ACC112 (cell line): ENCODE measurements around the gene CASP8.

Experiments
- H2AFZ ChIP-seq: fragments of 200-600 bp; sonication (generic); one replicate; pipeline ENCODE4 v1.6.0; 2017; ENCODE audit warnings: antibody characterized with exemption, low read length; ENCODE audit not compliant: unreplicated experiment
- H3K27ac ChIP-seq: fragments of 200-600 bp; sonication (generic); 2 replicates; pipeline ENCODE4 v1.5.1; 2014; ENCODE audit warnings: low read depth, mild to moderate bottlenecking, antibody characterized with exemption, low read length, moderate library complexity
- H3K27me3 ChIP-seq: fragments of 200-600 bp; sonication (generic); 2 replicates; pipeline ENCODE4 v1.6.1; 2014; ENCODE audit warnings: mild to moderate bottlenecking, antibody characterized with exemption, low read length, moderate library complexity, mixed read lengths; ENCODE audit not compliant: insufficient read depth
- H3K36me3 ChIP-seq: fragments of 200-600 bp; sonication (generic); 2 replicates; pipeline ENCODE4 v1.6.1; 2016; ENCODE audit warnings: mild to moderate bottlenecking, antibody characterized with exemption, low read length, moderate library complexity, mixed read lengths; ENCODE audit not compliant: insufficient read depth
- H3K4me1 ChIP-seq: fragments of 200-600 bp; sonication (generic); one replicate; pipeline ENCODE4 v1.6.1; 2016; ENCODE audit warnings: low read length, mixed read lengths; ENCODE audit not compliant: insufficient read depth, unreplicated experiment, control insufficient read depth
- H3K4me3 ChIP-seq: fragments of 200-600 bp; sonication (generic); 2 replicates; pipeline ENCODE4 v1.5.1; 2014; ENCODE audit warnings: mild to moderate bottlenecking, low read depth, low read length
- H3K79me2 ChIP-seq: fragments of 200-600 bp; sonication (generic); one replicate; pipeline ENCODE4 v1.6.0; 2016; ENCODE audit warnings: low read length; ENCODE audit not compliant: control insufficient read depth, unreplicated experiment, insufficient read depth

The CASP8 gene

DNA sequence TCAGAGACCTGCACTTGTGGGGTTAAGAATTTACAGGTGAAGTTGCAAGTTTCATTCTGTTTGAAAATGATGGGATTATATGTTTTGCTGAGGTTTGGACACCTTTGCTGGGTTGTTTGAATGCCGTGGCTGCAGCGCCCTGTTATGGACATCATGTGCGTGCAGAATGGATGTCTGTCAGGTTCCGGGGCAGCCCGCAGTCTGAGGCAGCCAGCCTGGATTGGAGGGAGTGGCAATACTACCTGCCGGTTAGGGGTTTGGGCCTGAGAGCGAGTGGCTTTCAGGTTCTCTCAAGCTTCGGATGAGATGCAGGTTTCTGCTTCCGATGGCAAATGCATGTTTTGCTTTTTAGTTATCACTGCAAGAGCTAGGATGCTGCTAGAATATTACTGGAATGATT, 1.1 kb downstream of the CASP8 start:
- peaks cover 52% of the 10 kb centered on the region for H3K4me1 ChIP-seq
- H3K36me3 ChIP-seq, result no peaks in the 10 kb centered on the region
- no peak overlapping the region for H3K27ac ChIP-seq
- no peak overlapping the region for H2AFZ ChIP-seq
- peaks cover 63% of the 10 kb centered on the region for H3K79me2 ChIP-seq
- H3K4me3 ChIP-seq, result peak overlapping the region; percentile 63
- no peaks in the 10 kb centered on the region for H3K27me3 ChIP-seq

- H3K27me3 ChIP-seq, result no peaks in the 10 kb centered on the region
- peaks cover 52% of the 10 kb centered on the region for H3K4me1 ChIP-seq
- H3K4me3 ChIP-seq, result peak overlapping the region; percentile 63
- H2AFZ ChIP-seq, result no peak overlapping the region
- no peak overlapping the region for H3K27ac ChIP-seq
- H3K79me2 ChIP-seq, result peaks cover 63% of the 10 kb centered on the region
- H3K36me3 ChIP-seq, result no peaks in the 10 kb centered on the region
Measured at GRCh38 chr2:201261906-201262305, 1.6 kb downstream of the CASP8 start.

- peaks cover 63% of the 10 kb centered on the region for H3K79me2 ChIP-seq
- H2AFZ ChIP-seq, result no peak overlapping the region
- H3K36me3 ChIP-seq, result no peaks in the 10 kb centered on the region
- no peak overlapping the region for H3K27ac ChIP-seq
- peaks cover 48% of the 10 kb centered on the region for H3K4me1 ChIP-seq
- H3K4me3 ChIP-seq, result peak overlapping the region; percentile 31
- H3K27me3 ChIP-seq, result no peaks in the 10 kb centered on the region
Measured at GRCh38 chr2:201262718-201263117, 2.4 kb downstream of the CASP8 start.

DNA sequence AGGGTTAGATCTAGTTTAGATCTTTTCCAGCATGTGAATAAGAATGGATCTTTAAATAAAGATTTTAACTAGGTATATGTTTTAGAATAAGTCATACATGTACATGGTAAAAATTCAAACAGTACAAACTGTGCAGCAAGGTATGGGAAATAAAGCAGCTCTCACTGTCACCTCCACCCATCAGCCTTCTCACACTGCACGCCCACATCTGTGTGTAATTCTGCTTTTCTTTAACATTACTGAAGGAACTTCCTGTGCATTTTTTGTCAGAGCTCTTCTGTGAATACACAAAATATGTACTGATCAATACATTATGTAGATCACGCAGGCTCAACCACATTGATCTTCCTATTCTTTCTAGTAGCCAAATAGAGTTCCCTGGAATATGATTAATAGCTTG, 3.4 kb downstream of the CASP8 start:
- peak overlapping the region; percentile 54; the same call in 1 of the 2 replicates for H3K4me3 ChIP-seq
- no peak overlapping the region for H2AFZ ChIP-seq
- no peak overlapping the region for H3K27ac ChIP-seq
- no peaks in the 10 kb centered on the region for H3K27me3 ChIP-seq
- H3K79me2 ChIP-seq, result peaks cover 61% of the 10 kb centered on the region
- no peaks in the 10 kb centered on the region for H3K36me3 ChIP-seq
- H3K4me1 ChIP-seq, result peaks cover 48% of the 10 kb centered on the region

DNA sequence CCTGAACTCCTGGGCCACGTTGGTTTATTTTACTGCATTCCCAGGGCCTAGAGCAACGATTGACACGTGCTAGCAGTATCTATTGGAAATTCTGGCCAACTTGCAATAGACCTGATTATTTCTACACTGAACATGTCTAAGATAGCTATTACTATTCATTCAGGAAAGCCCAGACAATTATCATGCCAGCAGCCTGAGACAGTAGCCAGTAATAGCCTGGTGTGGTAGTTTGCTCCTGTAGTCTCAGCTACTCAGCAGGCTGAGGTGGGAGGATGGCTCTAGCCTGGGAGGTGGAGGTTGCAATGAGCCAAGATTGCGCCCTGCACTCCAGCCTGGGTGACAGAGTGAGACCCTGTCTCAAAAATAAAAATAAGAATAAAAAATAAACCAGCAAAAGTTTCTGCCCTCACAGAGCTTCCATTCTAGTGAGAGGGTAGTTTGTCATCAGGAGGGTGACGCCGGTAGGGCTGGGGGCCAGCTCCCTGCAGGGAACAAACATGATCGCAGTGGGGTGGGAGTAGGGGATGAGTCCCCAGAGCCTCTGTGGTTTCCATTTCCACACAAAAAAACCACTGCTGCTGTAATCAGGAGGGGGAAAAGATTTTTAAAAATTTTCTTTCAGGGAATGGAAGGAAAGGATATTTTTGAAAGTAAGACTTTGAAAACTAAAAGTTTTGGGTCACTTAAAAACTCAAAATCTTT, 4.3 kb downstream of the CASP8 start:
- peaks cover 43% of the 10 kb centered on the region for H3K4me1 ChIP-seq
- no peaks in the 10 kb centered on the region for H3K36me3 ChIP-seq
- peak overlapping the region; percentile 54; the same call in 1 of the 2 replicates for H3K4me3 ChIP-seq
- H2AFZ ChIP-seq, result no peak overlapping the region
- no peaks in the 10 kb centered on the region for H3K27me3 ChIP-seq
- peaks cover 55% of the 10 kb centered on the region for H3K79me2 ChIP-seq
- H3K27ac ChIP-seq, result no peak overlapping the region

- Histone ChIP-seq H2AFZ (no peak overlapping the region), H3K27ac (no peak overlapping the region), H3K4me1 (peaks cover 26% of the 10 kb centered on the region), H3K79me2 (peaks cover 38% of the 10 kb centered on the region), H3K4me3 (no peak overlapping the region), H3K36me3 (no peaks in the 10 kb centered on the region), H3K27me3 (no peaks in the 10 kb centered on the region)
Measured at GRCh38 chr2:201266629-201267028, 6.3 kb downstream of the CASP8 start.

DNA sequence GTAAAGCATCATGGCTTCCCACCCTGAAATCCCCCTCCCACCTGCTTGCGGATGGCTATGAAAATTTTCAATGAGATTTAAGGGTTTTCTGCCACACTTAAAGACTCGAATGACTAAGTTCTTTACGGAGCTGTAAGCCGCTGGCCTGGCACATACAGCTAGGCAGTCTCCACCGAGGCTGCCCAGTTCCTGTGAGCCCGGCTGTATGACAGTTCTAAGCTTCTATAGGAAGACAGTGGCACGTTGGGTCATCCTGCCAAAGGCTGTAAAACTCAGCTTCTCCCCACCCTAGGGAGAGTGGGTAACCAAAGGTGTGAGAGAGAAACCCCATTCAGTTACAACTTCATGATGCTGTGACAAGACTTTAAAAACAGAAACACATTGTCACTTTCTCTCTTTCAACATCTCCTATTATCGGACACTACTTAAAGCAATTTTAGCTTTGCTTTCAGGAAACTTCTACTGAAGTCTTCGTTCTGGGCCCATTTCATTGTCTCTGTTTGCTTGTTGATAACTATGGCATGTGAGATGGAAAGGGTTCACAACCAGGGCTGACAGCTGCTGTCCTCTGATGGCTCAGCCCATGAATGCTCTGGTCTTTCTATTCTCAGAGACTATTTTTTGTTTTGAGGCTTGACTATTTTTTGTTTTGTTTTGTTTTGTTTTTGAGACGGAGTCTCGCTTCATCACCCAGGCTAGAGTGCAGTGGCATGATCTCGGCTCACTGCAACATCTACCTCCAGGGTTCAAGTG, 7.1 kb downstream of the CASP8 start:
- no peak overlapping the region for H3K4me3 ChIP-seq

DNA sequence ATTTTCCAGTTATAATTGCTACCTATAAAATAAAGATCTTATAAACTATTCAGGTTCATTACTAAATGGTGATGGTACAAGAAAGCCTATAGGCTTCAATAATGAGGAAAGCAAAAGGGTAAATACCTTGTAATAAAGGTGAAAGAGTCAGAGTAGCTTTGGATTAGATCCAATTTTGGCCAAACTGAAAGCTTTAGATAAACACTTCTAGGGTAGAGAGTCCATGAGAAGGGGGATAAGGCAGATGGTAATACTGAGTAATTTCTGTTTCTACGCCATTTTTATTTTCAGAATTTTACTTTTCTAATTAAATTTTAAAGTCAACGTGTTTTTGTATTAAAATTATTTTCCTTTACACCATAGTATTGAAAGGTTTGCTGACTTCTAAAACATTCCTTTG, 9.4 kb downstream of the CASP8 start:
- Histone ChIP-seq H3K27me3 (no peaks in the 10 kb centered on the region), H3K4me3 (no peak overlapping the region), H3K4me1 (no peaks in the 10 kb centered on the region), H2AFZ (no peak overlapping the region), H3K79me2 (peaks cover 12% of the 10 kb centered on the region), H3K36me3 (peaks cover 3% of the 10 kb centered on the region; the same call in 1 of the 2 replicates), H3K27ac (no peak overlapping the region)

More for the DNA sequence above, 7.1 kb downstream of the CASP8 start:
- H3K4me1 ChIP-seq, result peaks cover 21% of the 10 kb centered on the region
- H3K27ac ChIP-seq, result no peak overlapping the region
- H3K27me3 ChIP-seq, result no peaks in the 10 kb centered on the region
- H3K79me2 ChIP-seq, result peaks cover 33% of the 10 kb centered on the region
- no peaks in the 10 kb centered on the region for H3K36me3 ChIP-seq
- H2AFZ ChIP-seq, result no peak overlapping the region

DNA sequence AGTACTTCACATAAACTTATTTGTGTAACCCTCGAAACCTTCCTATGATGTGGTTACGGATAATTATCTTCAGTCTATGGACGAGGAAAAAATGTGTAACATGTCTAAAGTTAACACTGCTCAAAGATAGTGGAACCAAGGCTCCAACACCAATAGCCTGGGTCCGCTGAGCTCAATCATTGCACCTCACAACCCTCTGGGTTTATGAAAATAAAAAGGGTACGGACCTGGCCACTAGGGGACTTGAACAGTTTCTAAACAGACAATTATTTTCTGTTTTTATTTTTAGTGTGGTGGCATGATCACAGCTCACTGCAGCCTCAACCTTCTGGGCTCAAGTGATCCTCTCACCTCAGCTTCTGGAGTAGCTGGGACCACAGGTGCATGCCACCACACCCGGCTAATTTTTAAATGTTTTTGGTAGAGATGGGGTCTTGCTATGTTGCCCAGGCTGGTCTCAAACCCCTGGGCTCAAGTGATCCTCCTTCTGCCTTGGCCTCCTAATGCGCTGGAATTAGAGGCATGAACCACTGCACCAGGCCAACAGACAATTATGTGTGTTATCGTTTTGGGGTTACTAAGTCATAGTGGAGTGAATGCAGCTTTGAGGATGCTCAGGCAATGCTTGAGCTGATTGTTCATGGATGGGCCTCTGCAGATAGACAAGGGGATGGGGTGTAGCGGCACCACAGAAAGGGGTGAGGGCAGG, 10.1 kb downstream of the CASP8 start:
- Histone ChIP-seq H3K79me2 (peaks cover 5% of the 10 kb centered on the region), H3K4me3 (no peak overlapping the region), H3K27me3 (no peaks in the 10 kb centered on the region), H2AFZ (no peak overlapping the region), H3K4me1 (no peaks in the 10 kb centered on the region), H3K36me3 (peaks cover 8% of the 10 kb centered on the region), H3K27ac (no peak overlapping the region)

GRCh38 chr2:201271917-201272316, 11.6 kb downstream of the CASP8 start:
- Histone ChIP-seq H3K4me1 (no peaks in the 10 kb centered on the region), H2AFZ (no peak overlapping the region), H3K79me2 (no peaks in the 10 kb centered on the region), H3K36me3 (peaks cover 19% of the 10 kb centered on the region), H3K27me3 (no peaks in the 10 kb centered on the region), H3K4me3 (no peak overlapping the region), H3K27ac (no peak overlapping the region)
